WTC11 (cell line): ENCODE results near the gene NAA25.

Source experiments
- CBFB ChIP-seq: sonication (generic); formaldehyde crosslinking; IDR thresholded peaks from 2 replicates; pipeline ENCODE4 v1.8.1; 2022; ENCODE audit warnings: mild to moderate bottlenecking, low read depth, missing genetic modification reagents
- FOXJ3 ChIP-seq: sonication (generic); formaldehyde crosslinking; IDR thresholded peaks from 2 replicates; pipeline ENCODE4 v1.9.0; 2021; ENCODE audit warnings: missing genetic modification reagents, mild to moderate bottlenecking, borderline replicate concordance
- FOXP1 ChIP-seq: sonication (generic); formaldehyde crosslinking; IDR thresholded peaks from 2 replicates; pipeline ENCODE4 v1.8.0; 2022; ENCODE audit warnings: missing genetic modification reagents, mild to moderate bottlenecking, moderate library complexity, borderline replicate concordance
- GABPB1 ChIP-seq: sonication (generic); formaldehyde crosslinking; IDR thresholded peaks from 2 replicates; pipeline ENCODE4 v1.8.1; 2023; ENCODE audit warnings: mild to moderate bottlenecking, missing genetic modification reagents
- NFE2L1 ChIP-seq: sonication (generic); formaldehyde crosslinking; IDR thresholded peaks from 2 replicates; pipeline ENCODE4 v1.8.1; 2023; ENCODE audit warnings: missing genetic modification reagents
- ZNF121 ChIP-seq: sonication (generic); formaldehyde crosslinking; IDR thresholded peaks from 2 replicates; pipeline ENCODE4 v1.8.0; 2023; ENCODE audit warnings: missing genetic modification reagents
- ZNF232 ChIP-seq: sonication (generic); formaldehyde crosslinking; IDR thresholded peaks from 2 replicates; pipeline ENCODE4 v1.8.0; 2022; ENCODE audit warnings: mild to moderate bottlenecking, missing genetic modification reagents
- ZNF396 ChIP-seq: fragments of 250-450 bp; sonication (Bioruptor Pico); IDR thresholded peaks from 2 replicates; pipeline ENCODE4 v1.8.0; 2021; ENCODE audit warnings: mild to moderate bottlenecking, moderate library complexity, borderline replicate concordance
- TF ChIP-seq, protein P1 (sequence below): fragments of 200-600 bp; IDR thresholded peaks from 2 replicates; pipeline ENCODE4 v1.8.0; 2022; ENCODE audit warnings: antibody characterized with exemption
- TF ChIP-seq, protein P2 (sequence below): sonication (generic); formaldehyde crosslinking; IDR thresholded peaks from 2 replicates; pipeline ENCODE4 v1.8.0; 2023; ENCODE audit warnings: missing genetic modification reagents
- TF ChIP-seq, protein P3 (sequence below): sonication (generic); formaldehyde crosslinking; IDR thresholded peaks from 2 replicates; pipeline ENCODE4 v1.8.1; 2023; ENCODE audit warnings: mild to moderate bottlenecking, missing genetic modification reagents
- TF ChIP-seq, protein P4 (sequence below): sonication (generic); formaldehyde crosslinking; IDR thresholded peaks from 2 replicates; pipeline ENCODE4 v1.8.1; 2023; ENCODE audit warnings: mild to moderate bottlenecking, missing genetic modification reagents
- TF ChIP-seq, protein P5 (sequence below): sonication (generic); formaldehyde crosslinking; IDR thresholded peaks from 2 replicates; pipeline ENCODE4 v1.8.1; 2022; ENCODE audit warnings: low read depth, missing genetic modification reagents, borderline replicate concordance
- TF ChIP-seq, protein P6 (sequence below): sonication (generic); formaldehyde crosslinking; IDR thresholded peaks from 2 replicates; pipeline ENCODE4 v1.8.1; 2022; ENCODE audit warnings: low read depth, mild to moderate bottlenecking, moderate library complexity, missing genetic modification reagents, borderline replicate concordance

DNA sequence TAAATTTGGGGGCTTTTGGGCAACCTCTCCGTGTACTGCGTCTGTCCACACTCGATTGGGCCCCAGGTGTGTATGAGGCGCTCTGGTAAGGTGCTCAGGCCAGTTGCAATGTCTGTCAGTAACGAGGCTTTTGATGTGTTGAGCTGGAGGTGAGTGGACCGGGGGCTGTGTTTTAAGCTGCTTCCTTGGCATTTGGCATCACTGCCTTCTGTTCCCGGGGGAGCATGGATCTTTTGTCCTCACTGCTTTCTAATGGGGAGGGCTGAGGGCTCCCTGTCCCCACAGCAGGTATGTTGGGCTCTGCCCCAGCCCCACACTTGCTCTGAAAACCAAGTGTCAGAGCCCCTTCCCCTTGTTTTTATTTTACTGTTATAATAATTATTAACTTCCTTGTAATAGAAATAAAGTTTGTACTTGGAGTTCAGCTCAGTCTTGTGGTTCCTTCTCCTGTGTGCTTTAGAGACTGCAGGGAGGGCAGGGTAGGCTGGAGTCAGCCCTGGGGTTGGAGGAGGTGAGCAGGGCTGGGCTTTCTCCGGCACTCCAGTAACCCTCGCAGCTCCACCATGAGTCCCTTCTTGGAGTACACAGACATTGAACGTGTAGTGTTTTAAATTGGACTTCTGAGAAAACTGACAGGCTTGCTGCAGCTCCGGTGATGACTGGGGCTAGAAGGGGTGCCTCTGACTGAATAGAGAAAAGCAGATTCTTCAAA is 44.8 kb upstream of the NAA25 start:
- no peak for TF ChIP-seq NFE2L1 (CRISPR knock-in tag)
- TF ChIP-seq, protein P1, sequence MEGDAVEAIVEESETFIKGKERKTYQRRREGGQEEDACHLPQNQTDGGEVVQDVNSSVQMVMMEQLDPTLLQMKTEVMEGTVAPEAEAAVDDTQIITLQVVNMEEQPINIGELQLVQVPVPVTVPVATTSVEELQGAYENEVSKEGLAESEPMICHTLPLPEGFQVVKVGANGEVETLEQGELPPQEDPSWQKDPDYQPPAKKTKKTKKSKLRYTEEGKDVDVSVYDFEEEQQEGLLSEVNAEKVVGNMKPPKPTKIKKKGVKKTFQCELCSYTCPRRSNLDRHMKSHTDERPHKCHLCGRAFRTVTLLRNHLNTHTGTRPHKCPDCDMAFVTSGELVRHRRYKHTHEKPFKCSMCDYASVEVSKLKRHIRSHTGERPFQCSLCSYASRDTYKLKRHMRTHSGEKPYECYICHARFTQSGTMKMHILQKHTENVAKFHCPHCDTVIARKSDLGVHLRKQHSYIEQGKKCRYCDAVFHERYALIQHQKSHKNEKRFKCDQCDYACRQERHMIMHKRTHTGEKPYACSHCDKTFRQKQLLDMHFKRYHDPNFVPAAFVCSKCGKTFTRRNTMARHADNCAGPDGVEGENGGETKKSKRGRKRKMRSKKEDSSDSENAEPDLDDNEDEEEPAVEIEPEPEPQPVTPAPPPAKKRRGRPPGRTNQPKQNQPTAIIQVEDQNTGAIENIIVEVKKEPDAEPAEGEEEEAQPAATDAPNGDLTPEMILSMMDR, result no peak
- TF ChIP-seq, protein P2, sequence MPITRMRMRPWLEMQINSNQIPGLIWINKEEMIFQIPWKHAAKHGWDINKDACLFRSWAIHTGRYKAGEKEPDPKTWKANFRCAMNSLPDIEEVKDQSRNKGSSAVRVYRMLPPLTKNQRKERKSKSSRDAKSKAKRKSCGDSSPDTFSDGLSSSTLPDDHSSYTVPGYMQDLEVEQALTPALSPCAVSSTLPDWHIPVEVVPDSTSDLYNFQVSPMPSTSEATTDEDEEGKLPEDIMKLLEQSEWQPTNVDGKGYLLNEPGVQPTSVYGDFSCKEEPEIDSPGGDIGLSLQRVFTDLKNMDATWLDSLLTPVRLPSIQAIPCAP (CRISPR knock-in tag), result no peak
- TF ChIP-seq ZNF121 (CRISPR knock-in tag), result no peak
- TF ChIP-seq, protein P3, sequence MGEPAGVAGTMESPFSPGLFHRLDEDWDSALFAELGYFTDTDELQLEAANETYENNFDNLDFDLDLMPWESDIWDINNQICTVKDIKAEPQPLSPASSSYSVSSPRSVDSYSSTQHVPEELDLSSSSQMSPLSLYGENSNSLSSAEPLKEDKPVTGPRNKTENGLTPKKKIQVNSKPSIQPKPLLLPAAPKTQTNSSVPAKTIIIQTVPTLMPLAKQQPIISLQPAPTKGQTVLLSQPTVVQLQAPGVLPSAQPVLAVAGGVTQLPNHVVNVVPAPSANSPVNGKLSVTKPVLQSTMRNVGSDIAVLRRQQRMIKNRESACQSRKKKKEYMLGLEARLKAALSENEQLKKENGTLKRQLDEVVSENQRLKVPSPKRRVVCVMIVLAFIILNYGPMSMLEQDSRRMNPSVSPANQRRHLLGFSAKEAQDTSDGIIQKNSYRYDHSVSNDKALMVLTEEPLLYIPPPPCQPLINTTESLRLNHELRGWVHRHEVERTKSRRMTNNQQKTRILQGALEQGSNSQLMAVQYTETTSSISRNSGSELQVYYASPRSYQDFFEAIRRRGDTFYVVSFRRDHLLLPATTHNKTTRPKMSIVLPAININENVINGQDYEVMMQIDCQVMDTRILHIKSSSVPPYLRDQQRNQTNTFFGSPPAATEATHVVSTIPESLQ (CRISPR knock-in tag), result no peak
- TF ChIP-seq FOXP1 (CRISPR knock-in tag), result no peak
- TF ChIP-seq, protein P4, sequence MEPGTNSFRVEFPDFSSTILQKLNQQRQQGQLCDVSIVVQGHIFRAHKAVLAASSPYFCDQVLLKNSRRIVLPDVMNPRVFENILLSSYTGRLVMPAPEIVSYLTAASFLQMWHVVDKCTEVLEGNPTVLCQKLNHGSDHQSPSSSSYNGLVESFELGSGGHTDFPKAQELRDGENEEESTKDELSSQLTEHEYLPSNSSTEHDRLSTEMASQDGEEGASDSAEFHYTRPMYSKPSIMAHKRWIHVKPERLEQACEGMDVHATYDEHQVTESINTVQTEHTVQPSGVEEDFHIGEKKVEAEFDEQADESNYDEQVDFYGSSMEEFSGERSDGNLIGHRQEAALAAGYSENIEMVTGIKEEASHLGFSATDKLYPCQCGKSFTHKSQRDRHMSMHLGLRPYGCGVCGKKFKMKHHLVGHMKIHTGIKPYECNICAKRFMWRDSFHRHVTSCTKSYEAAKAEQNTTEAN, result no peak
- TF ChIP-seq ZNF232 (CRISPR knock-in tag), result no peak
- TF ChIP-seq, protein P5, sequence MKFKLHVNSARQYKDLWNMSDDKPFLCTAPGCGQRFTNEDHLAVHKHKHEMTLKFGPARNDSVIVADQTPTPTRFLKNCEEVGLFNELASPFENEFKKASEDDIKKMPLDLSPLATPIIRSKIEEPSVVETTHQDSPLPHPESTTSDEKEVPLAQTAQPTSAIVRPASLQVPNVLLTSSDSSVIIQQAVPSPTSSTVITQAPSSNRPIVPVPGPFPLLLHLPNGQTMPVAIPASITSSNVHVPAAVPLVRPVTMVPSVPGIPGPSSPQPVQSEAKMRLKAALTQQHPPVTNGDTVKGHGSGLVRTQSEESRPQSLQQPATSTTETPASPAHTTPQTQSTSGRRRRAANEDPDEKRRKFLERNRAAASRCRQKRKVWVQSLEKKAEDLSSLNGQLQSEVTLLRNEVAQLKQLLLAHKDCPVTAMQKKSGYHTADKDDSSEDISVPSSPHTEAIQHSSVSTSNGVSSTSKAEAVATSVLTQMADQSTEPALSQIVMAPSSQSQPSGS (CRISPR knock-in tag), result no peak
- TF ChIP-seq, protein P6, sequence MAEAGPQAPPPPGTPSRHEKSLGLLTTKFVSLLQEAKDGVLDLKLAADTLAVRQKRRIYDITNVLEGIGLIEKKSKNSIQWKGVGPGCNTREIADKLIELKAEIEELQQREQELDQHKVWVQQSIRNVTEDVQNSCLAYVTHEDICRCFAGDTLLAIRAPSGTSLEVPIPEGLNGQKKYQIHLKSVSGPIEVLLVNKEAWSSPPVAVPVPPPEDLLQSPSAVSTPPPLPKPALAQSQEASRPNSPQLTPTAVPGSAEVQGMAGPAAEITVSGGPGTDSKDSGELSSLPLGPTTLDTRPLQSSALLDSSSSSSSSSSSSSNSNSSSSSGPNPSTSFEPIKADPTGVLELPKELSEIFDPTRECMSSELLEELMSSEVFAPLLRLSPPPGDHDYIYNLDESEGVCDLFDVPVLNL, result no peak
- no peak for TF ChIP-seq FOXJ3 (CRISPR knock-in tag)
- TF ChIP-seq ZNF396, result no peak
- TF ChIP-seq GABPB1, result no peak
- TF ChIP-seq CBFB, result no peak
